Tibial nerve (tissue), 4 donors: ENCODE results near the gene KCNS3.

ENCODE experiments used
- CTCF ChIP-seq, 5 experiments: fragments of 200-600 bp in 3 of 5; fragments of 450-650 bp in 2 of 5; sonication (generic) in 3 of 5; IDR thresholded peaks; one replicate each; pipeline ENCODE4 v1.5.1; 2016 to 2019; ENCODE audit warnings: antibody characterized with exemption in 5 of 5, mild to moderate bottlenecking in 3 of 5, moderate library complexity in 2 of 5
- EP300 ChIP-seq, 2 donors: sonication (generic); formaldehyde crosslinking; IDR thresholded peaks; one replicate each; pipeline ENCODE4 v1.6.1; 2017; ENCODE audit warnings: antibody characterized with exemption in 2 of 2, mild to moderate bottlenecking in 1 of 2
- POLR2A ChIP-seq, 2 donors: fragments of 450-650 bp; IDR thresholded peaks; one replicate each; pipeline ENCODE4 v1.6.1; 2017; ENCODE audit warnings: antibody characterized with exemption in 2 of 2, mild to moderate bottlenecking in 2 of 2, moderate library complexity in 2 of 2

- TF ChIP-seq CTCF (IDR thresholded peaks at IDR 0.05): no peak
- no peak for TF ChIP-seq EP300 (IDR thresholded peaks at IDR 0.05)
- TF ChIP-seq POLR2A (IDR thresholded peaks at IDR 0.05): no peak
These were observed 38.5 kb upstream of the KCNS3 start for GRCh38 chr2:17839959-17840358.
